Measurements from ENCODE around the gene RRAS.

DNA sequence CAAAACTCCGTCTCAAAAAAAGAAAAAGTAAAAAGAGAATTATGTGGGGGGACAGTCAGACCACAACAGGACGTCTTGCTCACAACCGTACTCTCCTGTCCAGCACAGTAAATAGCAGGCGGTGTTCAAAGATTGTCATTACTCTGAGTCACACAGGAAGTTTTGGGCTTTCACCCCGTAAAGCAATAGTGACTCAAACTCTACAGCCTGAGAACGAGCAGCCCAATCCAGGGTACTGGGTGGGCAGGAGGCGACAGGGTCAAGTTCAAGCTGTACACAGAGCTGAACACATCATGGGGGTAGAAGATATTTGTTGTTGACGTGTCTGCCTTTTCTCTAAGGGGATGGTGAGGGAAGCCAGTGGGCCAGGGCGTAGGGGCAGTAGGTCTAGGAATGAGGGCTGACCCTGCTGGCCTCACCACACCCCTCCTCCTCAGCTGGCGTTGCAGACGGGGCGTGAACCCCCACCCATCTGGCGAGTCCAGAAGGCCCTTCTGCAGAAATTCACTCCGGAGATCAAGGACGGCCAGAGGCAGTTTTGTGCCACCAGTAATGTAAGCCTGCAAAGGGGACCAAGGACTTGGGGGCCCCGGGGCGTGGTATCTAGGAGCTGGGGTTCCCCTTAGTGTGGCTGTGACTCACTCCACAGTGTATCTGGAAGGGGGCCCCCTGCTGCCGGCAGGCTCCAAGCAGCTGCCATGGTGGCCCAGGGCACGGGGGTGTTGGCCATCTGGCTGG lies 25.7 kb downstream of the RRAS start:
- TF ChIP-seq, protein P1, sequence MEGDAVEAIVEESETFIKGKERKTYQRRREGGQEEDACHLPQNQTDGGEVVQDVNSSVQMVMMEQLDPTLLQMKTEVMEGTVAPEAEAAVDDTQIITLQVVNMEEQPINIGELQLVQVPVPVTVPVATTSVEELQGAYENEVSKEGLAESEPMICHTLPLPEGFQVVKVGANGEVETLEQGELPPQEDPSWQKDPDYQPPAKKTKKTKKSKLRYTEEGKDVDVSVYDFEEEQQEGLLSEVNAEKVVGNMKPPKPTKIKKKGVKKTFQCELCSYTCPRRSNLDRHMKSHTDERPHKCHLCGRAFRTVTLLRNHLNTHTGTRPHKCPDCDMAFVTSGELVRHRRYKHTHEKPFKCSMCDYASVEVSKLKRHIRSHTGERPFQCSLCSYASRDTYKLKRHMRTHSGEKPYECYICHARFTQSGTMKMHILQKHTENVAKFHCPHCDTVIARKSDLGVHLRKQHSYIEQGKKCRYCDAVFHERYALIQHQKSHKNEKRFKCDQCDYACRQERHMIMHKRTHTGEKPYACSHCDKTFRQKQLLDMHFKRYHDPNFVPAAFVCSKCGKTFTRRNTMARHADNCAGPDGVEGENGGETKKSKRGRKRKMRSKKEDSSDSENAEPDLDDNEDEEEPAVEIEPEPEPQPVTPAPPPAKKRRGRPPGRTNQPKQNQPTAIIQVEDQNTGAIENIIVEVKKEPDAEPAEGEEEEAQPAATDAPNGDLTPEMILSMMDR (IDR thresholded peaks at IDR 0.05): no peak
- no peak for TF ChIP-seq POLR2A (IDR thresholded peaks at IDR 0.05)
